GM21825 (cell line): ENCODE results near the gene POLQ.
"Not testable (repeated sequence)": the region's sequence is repeated elsewhere in the genome, so short reads cannot be mapped to it uniquely, and the experiment has no call there.

Experiments
- ATAC-seq: cut with Tn5 transposase; IDR thresholded peaks from one replicate; pipeline ENCODE4 v1.9.1; 2021; ENCODE audit warnings: mild to moderate bottlenecking, moderate library complexity; ENCODE audit not compliant: unreplicated experiment

POLQ gene

GRCh38 chr3:121515313-121515712 lies 30.5 kb downstream of the POLQ start:
- no peak for ATAC-seq

- ATAC-seq: no peak
Measured at GRCh38 chr3:121514496-121514895, 31.3 kb downstream of the POLQ start.

DNA sequence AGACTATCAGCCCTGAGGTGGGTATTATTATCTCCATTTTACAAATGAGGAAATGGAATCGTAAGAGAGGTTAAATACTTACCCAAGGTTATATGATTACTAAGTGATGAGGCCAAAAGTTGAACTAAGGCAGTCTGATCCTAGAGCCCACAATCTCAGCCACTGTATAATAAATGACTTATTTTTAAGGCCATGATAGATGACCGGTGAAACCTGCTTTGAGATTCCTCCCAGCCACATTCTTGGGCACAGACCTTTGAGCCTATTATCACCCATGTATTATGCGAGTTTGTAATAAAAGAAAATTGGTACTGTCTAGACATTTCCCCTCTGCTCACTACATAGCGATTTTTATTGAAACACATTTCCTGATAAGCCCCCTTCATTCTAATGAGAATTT lies 37.4 kb downstream of the POLQ start:
- no peak for ATAC-seq

- no peak for ATAC-seq
Measured at GRCh38 chr3:121505256-121505655, 40.5 kb downstream of the POLQ start.

- no peak for ATAC-seq
Measured at GRCh38 chr3:121504618-121505017, 41.2 kb downstream of the POLQ start.

- no peak for ATAC-seq
Measured at GRCh38 chr3:121496786-121497185, 49.0 kb downstream of the POLQ start.

DNA sequence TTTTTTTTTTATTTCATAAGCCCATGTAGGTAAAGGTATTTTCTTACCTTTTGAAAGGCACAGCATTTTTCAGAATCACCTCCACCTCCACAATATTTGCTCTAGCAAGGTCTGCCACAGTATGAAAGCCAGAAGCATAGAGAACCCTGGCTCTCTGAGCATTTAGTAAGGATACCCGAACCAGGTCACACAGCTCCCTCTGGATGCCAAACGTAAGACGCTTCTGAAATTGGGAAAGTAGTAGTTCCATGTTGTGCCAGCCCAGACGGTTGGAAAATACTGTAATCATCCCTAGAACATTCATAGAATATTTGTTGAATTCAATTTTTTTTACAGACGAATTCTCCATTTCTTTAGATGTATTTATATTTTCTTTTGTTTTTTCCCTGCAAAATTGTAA lies 52.4 kb downstream of the POLQ start:
- no peak for ATAC-seq

DNA sequence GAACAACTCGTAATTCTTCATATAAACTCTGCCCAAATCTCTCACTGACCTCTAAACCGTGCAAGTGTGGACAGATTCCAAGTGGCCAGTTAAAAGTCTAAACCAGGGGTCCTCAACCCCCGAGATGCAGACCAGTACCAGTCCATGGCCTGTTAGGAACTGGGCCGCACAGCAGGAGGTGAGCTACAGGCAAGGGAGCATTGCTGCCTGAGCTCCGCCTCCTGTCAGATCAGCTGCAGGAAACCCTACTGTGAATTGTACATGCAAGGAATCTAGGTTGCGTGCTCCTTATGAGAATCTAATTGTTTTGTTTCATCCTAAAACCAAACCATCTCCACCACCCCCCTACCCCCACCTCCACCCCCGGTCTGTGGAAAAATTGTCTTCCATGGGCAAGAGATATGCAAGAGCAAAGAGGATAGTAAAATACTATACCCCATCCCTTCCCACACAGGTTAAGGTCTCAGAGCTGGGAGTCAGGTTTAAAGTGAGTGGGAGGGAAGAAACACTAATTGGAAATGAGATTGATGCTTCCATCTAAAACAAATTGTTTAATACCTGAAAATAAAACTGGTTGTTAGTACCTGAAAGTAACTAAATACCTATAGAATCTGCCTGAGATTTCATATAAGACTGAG lies 54.0 kb downstream of the POLQ start:
- no peak for ATAC-seq

- no peak for ATAC-seq
Measured at GRCh38 chr3:121490161-121490560, 55.6 kb downstream of the POLQ start.

DNA sequence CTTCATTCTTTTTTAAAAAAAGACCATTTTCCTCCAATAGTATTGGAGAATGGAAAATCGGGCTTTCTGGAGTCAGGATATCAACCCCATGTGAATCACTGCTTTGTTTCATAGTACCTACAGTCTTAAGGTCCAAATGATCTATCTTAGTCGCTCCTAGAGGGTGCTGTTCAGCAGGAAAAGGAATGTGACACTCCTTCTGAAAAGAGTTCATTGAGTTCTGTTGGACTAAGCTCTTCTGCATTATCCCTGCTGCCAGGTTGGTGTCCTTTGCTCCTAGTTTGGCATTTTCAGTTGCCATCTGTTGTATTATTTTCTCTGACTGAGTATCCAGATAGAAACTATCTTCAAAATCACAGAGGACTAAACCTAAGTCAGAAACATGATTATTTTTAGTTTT lies 57.2 kb downstream of the POLQ start:
- no peak for ATAC-seq

- no peak for ATAC-seq
Measured at GRCh38 chr3:121483290-121483689, 62.5 kb downstream of the POLQ start.

DNA sequence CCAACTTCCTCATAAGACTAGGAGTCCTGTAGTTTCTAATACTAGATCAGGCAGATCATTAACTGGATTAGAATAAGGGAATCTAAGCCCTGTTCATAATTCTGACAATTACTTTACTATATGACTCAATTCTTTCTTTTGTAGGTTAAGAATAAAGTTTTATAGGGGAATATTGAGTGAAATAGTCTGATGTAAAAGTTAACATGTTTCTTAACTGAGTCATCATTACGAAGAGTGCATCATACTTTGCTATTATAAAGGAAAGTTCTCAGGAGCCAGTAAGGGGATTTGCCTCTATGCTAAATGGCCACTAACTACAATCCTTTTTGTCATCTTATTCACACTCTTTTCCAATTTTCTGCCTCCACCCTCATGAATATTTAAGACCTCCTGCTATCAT lies 63.1 kb downstream of the POLQ start:
- no peak for ATAC-seq

DNA sequence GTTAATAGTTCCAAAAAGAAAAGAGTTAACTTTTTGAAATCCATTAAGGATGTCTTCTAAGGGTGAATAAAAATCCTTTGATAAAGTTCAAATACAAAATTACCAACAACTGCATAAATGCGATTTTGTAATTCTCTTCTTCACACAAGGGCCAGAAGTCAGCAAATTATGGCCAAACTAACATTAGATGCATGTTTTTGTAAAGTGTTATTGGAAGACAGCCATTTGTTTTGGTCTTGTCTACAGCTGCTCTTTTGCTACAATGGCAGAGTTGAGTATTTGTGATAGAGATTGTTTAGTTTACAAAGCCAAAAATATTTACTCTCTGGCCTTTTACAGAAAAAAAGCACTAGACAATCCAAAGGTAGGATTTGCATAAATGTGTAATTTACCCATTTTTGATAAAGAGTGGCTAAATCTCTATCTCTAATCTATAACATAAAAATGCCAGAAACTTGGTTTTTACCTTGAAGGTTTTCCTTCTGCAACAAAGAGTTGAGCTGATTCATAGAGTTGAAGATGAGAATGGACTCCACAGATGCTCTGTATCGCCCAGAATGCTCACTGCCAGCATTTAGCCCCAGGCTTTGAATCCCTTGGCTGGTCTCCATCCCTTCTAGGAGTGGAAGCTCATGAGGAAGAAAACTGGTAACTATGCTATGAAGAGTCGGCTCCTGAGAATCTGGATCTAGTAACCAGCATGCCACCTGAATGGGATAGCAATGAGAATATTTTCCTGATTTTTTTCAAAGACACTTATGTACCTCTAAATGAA lies 64.5 kb downstream of the POLQ start:
- no peak for ATAC-seq

DNA sequence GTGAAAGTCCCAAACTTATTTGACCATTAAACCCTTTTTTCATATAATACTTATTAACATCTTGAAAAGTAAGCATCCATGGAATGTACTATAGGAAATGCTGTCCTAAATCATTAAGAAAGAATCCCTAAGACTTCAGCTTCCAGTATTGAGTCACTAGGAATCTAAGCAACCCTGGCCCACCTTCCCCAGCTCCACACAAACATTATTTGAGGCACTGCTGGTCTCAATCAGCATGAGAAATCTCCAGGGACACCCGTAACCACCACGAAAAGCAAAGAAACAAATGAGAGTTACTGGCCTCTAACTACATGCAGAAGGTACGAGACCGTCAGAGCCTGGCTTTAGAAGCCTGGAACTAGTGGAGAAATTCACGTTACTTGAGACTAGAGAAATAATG lies 68.2 kb downstream of the POLQ start:
- no peak for ATAC-seq

- ATAC-seq: no peak
Measured at GRCh38 chr3:121473001-121473400, 72.8 kb downstream of the POLQ start.

DNA sequence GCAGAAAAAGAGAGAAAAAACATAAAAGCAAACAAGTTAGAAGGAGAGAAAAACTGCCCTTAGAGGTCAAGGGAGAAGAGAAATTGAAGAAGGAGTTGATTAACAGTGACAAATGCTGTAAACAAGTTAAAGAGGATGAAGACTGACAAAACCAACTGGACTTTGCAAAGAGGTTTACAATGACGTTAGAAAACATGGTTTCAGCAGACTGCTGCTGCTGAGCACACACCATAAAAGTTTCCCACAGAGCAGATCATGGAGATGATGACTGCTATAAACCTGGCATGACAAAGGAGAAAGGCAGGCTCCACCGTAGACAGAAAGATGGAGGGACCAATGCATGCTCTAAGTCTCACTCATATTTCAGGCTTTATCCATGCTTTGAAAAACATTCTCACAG lies 78.7 kb downstream of the POLQ start:
- no peak for ATAC-seq

- no peak for ATAC-seq
Measured at GRCh38 chr3:121463745-121464144, 82.0 kb downstream of the POLQ start.

DNA sequence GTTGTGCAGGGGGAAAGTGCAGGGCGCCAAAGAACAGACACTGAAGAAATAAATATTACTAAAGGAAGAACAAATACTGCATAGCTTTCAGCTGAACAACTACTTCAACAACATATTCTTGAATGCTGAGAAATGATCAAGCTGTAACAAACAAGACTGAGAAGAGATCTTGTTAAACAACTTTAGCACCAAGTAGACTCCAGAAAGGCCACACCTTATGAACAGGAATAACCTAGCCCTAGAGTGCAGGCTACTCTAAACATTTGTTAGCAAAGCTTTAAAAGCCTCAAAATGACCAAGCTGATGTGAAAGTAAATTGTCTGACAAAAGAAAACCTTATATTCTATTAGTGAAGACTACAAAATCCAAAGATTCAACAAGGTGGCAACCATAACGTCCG lies 83.2 kb downstream of the POLQ start:
- no peak for ATAC-seq

GRCh38 chr3:121451752-121452151 lies 94.0 kb downstream of the POLQ start:
- ATAC-seq: not testable (repeated sequence)

DNA sequence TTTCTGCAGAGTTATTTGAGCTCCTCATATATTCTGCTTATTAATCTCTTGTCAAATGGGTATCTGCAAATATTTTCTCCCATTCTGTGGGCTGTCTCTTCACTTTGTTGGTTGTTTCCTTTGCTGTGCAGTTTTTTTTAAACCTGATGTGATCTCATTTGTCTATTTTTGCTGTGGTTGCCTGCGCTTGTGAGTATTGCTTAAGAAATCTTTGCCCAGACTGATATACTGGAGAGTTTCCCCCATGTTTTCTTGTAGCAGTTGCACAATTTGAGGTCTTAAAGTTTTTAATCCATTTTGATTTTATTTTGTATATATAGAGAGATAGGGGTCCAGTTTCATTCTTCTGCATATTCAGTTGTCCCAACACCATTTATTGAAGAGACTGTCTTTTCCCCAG lies 102.3 kb downstream of the POLQ start:
- no peak for ATAC-seq

DNA sequence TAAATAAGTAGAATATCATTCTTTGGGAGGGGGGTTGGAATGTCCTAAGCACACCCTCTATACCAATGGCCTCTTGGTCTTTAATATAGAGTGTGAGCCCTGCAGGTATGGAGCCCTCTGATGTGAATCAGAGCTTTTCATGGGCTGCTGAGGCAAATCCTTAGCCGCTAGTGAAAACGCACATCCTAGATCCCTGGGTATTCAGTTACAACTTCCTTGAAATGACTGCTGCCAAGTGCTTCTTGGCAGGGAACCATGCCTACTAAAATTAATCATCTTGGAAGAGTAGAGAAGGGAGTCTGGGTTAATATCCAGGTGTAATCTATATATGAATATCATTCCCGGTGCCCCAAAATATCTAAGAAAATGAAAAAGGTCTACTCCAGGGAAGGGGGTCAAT lies 109.1 kb downstream of the POLQ start:
- ATAC-seq: no peak

DNA sequence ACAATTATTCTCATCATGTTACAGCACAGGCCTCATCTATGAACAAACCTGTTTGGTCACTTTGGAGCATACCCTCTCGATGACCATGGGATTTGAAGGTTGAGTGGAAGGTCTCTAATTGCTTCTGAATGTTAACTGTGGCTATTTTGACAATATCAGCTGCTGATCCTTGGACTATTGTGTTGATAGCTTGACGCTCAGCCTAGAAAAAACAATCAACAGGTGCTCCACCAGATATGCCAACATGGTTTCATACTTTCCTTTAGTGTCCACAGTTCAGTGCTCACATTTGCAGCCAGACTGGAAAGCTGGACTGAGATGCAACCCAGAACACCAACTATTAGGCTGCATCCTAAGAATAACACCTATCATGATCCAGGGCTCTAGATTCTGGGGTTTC lies 109.7 kb downstream of the POLQ start:
- ATAC-seq: no peak
